B cell (primary cell): Measurements from ENCODE around the gene FEV. TPM values are rescaled to one million over a fixed set of nuclear protein-coding genes. Genes with fewer than 3 reads are reported as not detected.

Experiments
- ATAC-seq: fragments of 200-7000 bp; cut with Tn5 transposase; one replicate; pipeline ENCODE4 v1.10.0; 2021; ENCODE audit warnings: low read depth, mild to moderate bottlenecking, moderate number of reproducible peaks, moderate library complexity
- CTCF ChIA-PET: fragments of 350-600 bp; sonication (Branson Sonifier 250); formaldehyde crosslinking; loops from one replicate; lab custom pipeline; 2021; ENCODE audit warnings: antibody characterized with exemption, inconsistent platforms; lab: Charles Lee
- POLR2A ChIA-PET: fragments of 350-600 bp; sonication (Branson Sonifier 250); formaldehyde crosslinking; loops from one replicate; lab custom pipeline; 2021; ENCODE audit warnings: antibody characterized with exemption; lab: Charles Lee
- DNase-seq: peaks from one replicate; pipeline ENCODE4 v3.0.0; 2013
- H2AFZ ChIP-seq: 2 replicates; pipeline ENCODE4 v1.6.1; 2012; ENCODE audit warnings: mild to moderate bottlenecking, low read depth, low read length; ENCODE audit not compliant: insufficient read depth, poor library complexity, severe bottlenecking
- H3K27ac ChIP-seq, 2 donors: 1 replicate in 1 of 2; 2 replicates in 1 of 2; pipeline ENCODE4 v1.5.1; 2012 to 2013; ENCODE audit warnings: low read length in 2 of 2, mild to moderate bottlenecking in 2 of 2, moderate library complexity in 1 of 2
- H3K27me3 ChIP-seq, 4 experiments: fragments of 200-600 bp in 1 of 4; sonication (generic) in 1 of 4; replicated peaks in 1 of 4; 1 replicate in 2 of 4; 2 replicates in 2 of 4; pipeline versions ENCODE4 v1.6.1 to v1.7.0; 2013 to 2016; ENCODE audit warnings: low read length in 3 of 4, mild to moderate bottlenecking in 2 of 4, mixed read lengths in 1 of 4, moderate library complexity in 1 of 4; ENCODE audit not compliant: insufficient read depth in 4 of 4, control insufficient read depth in 3 of 4; ENCODE audit errors: control extremely low read depth in 1 of 4
- H3K36me3 ChIP-seq, 2 experiments: replicated peaks in 1 of 2; 1 replicate in 1 of 2; 2 replicates in 1 of 2; pipeline versions ENCODE4 v1.6.1 to v1.7.1; 2013; ENCODE audit warnings: low read length in 1 of 2; ENCODE audit not compliant: insufficient read depth in 2 of 2, control insufficient read depth in 1 of 2; ENCODE audit errors: control extremely low read depth in 1 of 2, extremely low read depth in 1 of 2
- H3K4me1 ChIP-seq, 2 donors: fragments of 200-600 bp in 1 of 2; sonication (generic) in 1 of 2; 1 replicate in 1 of 2; 2 replicates in 1 of 2; pipeline versions ENCODE4 v1.5.1 to v1.6.1; 2013 to 2017; ENCODE audit warnings: low read length in 2 of 2; ENCODE audit not compliant: control insufficient read depth in 2 of 2, insufficient read depth in 2 of 2
- H3K4me2 ChIP-seq: replicated peaks from 2 replicates; pipeline ENCODE3; 2012; ENCODE audit warnings: mild to moderate bottlenecking, low read depth, low read length; ENCODE audit not compliant: poor library complexity, severe bottlenecking
- H3K4me3 ChIP-seq, 5 experiments: fragments of 200-600 bp in 1 of 5; sonication (generic) in 1 of 5; 1 replicate in 3 of 5; 2 replicates in 2 of 5; pipeline versions ENCODE4 v1.5.1 to v1.7.0; 2011 to 2016; ENCODE audit warnings: low read length in 4 of 5, mild to moderate bottlenecking in 4 of 5, low read depth in 2 of 5, control low read depth in 1 of 5, moderate library complexity in 1 of 5; ENCODE audit not compliant: insufficient read depth in 1 of 5; ENCODE audit errors: control extremely low read depth in 1 of 5, extremely low read depth in 1 of 5
- H3K79me2 ChIP-seq: fragments of 200-600 bp; sonication (generic); one replicate; pipeline ENCODE4 v1.6.0; 2016; ENCODE audit warnings: low read length; ENCODE audit not compliant: control insufficient read depth, insufficient read depth
- H3K9ac ChIP-seq: fragments of 200-600 bp; sonication (generic); 2 replicates; pipeline ENCODE4 v1.6.1; 2017; ENCODE audit warnings: mild to moderate bottlenecking, low read length, moderate library complexity
- H3K9me3 ChIP-seq, 3 donors: one replicate each; pipeline versions ENCODE4 v1.6.1 to v1.7.1; 2013; ENCODE audit warnings: low read length in 2 of 3; ENCODE audit not compliant: control insufficient read depth in 2 of 3, insufficient read depth in 1 of 3; ENCODE audit errors: control extremely low read depth in 1 of 3
- H4K20me1 ChIP-seq: 2 replicates; pipeline ENCODE4 v1.6.0; 2012; ENCODE audit warnings: mild to moderate bottlenecking, low read length; ENCODE audit not compliant: insufficient read depth, control insufficient read depth, poor library complexity, severe bottlenecking
- H3K27ac Mint-ChIP-seq: one replicate; pipeline ENCODE4 v1.8.0; 2021; ENCODE audit warnings: mixed read lengths
- H3K27me3 Mint-ChIP-seq: one replicate; pipeline ENCODE4 v1.8.0; 2021; ENCODE audit warnings: mixed read lengths
- H3K4me1 Mint-ChIP-seq: one replicate; pipeline ENCODE4 v1.8.0; 2021; ENCODE audit warnings: mixed read lengths
- H3K4me3 Mint-ChIP-seq: one replicate; pipeline ENCODE4 v1.8.0; 2021; ENCODE audit warnings: mixed read lengths
- H3K9me3 Mint-ChIP-seq: one replicate; pipeline ENCODE4 v1.8.0; 2022; ENCODE audit warnings: mixed read lengths; ENCODE audit not compliant: insufficient read depth
- EZH2 ChIP-seq: IDR thresholded peaks from 2 replicates; pipeline ENCODE4 v1.6.1; 2012; ENCODE audit warnings: borderline replicate concordance, low read depth, mild to moderate bottlenecking, moderate library complexity, low read length; ENCODE audit not compliant: insufficient read depth, poor library complexity, severe bottlenecking
- WGBS: methylation state at CpG from one replicate; pipeline ENCODE4 v1.1.5; 2013; ENCODE audit warnings: missing lambda C conversion rate; ENCODE audit not compliant: insufficient coverage; 5-methylcytosine and 5-hydroxymethylcytosine counted together
- intact Hi-C: fragments of 100-400 bp; cut with micrococcal nuclease; formaldehyde crosslinking; loops from one replicate; pipeline ENCODE4 v1.10.0; 2022
- polyA plus RNA-seq: library from polyadenylated mRNA; depleted of rRNA; stranded (reverse); fragments of >200 nt; gene quantifications from 2 replicates; pipeline ENCODE4 v1.2.3, GENCODE V29; 2012
- total RNA-seq, 2 donors: library from RNA; stranded (reverse); fragments of 120-200 nt in 1 of 2; gene quantifications; 1 replicate in 1 of 2; 2 replicates in 1 of 2; pipeline versions ENCODE4 v1.2.3 to v1.2.4, GENCODE V29; 2013 to 2022
- TF ChIP-seq, protein P1 (sequence below): fragments of 200-600 bp; IDR thresholded peaks from one replicate; pipeline ENCODE4 v1.8.0; 2022; ENCODE audit warnings: antibody characterized with exemption, mild to moderate bottlenecking

Gene FEV
- total and polyA plus RNA-seq, 2 donors (not counting 1 experiment from before 2014, with no cell fraction given) = not detected

- no peaks in the 10 kb centered on the region for H3K79me2 ChIP-seq
- no peaks in the 10 kb centered on the region for H3K36me3 ChIP-seq
- Mint-ChIP-seq H3K4me1 (no peaks in the 10 kb centered on the region), H3K4me3 (no peak overlapping the region), H3K27me3 (peaks cover 47% of the 10 kb centered on the region), H3K9me3 (no peaks in the 10 kb centered on the region), H3K27ac (no peak overlapping the region)
- ChIA-PET POLR2A (no interaction called here), CTCF (interaction anchor here (0.9 to 6.4 kb wide), 11 partner anchors 9 to 155 kb away, joined by 3 to 99 read pairs (median 4); partner anchors contain the start of gene IHH)
- H3K27me3 ChIP-seq = peaks cover 0 to 23% (median 3%) of the 10 kb centered on the region in 4 experiments
- no peak for TF ChIP-seq EZH2
- TF ChIP-seq, protein P1, sequence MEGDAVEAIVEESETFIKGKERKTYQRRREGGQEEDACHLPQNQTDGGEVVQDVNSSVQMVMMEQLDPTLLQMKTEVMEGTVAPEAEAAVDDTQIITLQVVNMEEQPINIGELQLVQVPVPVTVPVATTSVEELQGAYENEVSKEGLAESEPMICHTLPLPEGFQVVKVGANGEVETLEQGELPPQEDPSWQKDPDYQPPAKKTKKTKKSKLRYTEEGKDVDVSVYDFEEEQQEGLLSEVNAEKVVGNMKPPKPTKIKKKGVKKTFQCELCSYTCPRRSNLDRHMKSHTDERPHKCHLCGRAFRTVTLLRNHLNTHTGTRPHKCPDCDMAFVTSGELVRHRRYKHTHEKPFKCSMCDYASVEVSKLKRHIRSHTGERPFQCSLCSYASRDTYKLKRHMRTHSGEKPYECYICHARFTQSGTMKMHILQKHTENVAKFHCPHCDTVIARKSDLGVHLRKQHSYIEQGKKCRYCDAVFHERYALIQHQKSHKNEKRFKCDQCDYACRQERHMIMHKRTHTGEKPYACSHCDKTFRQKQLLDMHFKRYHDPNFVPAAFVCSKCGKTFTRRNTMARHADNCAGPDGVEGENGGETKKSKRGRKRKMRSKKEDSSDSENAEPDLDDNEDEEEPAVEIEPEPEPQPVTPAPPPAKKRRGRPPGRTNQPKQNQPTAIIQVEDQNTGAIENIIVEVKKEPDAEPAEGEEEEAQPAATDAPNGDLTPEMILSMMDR = no peak
- no peak for DNase-seq
- H2AFZ ChIP-seq = no peak overlapping the region
- no peak overlapping the region for H3K9ac ChIP-seq
- H4K20me1 ChIP-seq = no peaks in the 10 kb centered on the region
- ATAC-seq = no peak
- H3K4me2 ChIP-seq = no peak overlapping the region
- H3K27ac ChIP-seq = no peak overlapping the region
- no peaks in the 10 kb centered on the region for H3K4me1 ChIP-seq
- H3K4me3 ChIP-seq = no peak overlapping the region
- intact Hi-C loops = no loop called here
- WGBS = 92% methylated on average over 20 of the region's 21 CpGs
- peaks cover 0 to 6% (median 0%) of the 10 kb centered on the region in 3 donors for H3K9me3 ChIP-seq
Measured at GRCh38 chr2:219031005-219031738, 46.2 kb upstream of the FEV start.

GRCh38 chr2:219030177-219030940 is 45.4 kb upstream of the FEV start:
- CTCF ChIA-PET = interaction anchor here (0.5 to 6.4 kb wide), 29 partner anchors 9 to 499 kb away, joined by 3 to 99 read pairs (median 4); partner anchors contain the start of gene IHH
- intact Hi-C loops = no loop called here
- no peak overlapping the region for H3K27ac ChIP-seq
- no peak overlapping the region for H3K4me2 ChIP-seq
- Mint-ChIP-seq H3K4me1 (no peaks in the 10 kb centered on the region), H3K9me3 (no peaks in the 10 kb centered on the region), H3K27me3 (peaks cover 43% of the 10 kb centered on the region), H3K4me3 (no peak overlapping the region), H3K27ac (no peak overlapping the region)
- H2AFZ ChIP-seq = no peak overlapping the region
- H3K27me3 ChIP-seq = peaks cover 0 to 20% (median 3%) of the 10 kb centered on the region in 4 experiments
- H3K36me3 ChIP-seq = no peaks in the 10 kb centered on the region
- no peak for DNase-seq
- WGBS = 90% methylated on average over 14 of the region's 16 CpGs
- H4K20me1 ChIP-seq = no peaks in the 10 kb centered on the region
- no peak overlapping the region for H3K4me3 ChIP-seq
- H3K4me1 ChIP-seq = no peaks in the 10 kb centered on the region
- no peak for ATAC-seq
- H3K79me2 ChIP-seq = no peaks in the 10 kb centered on the region
- H3K9ac ChIP-seq = no peak overlapping the region
- POLR2A ChIA-PET = no interaction called here
- peaks cover 0 to 6% (median 0%) of the 10 kb centered on the region in 3 donors for H3K9me3 ChIP-seq
- TF ChIP-seq, protein P1 = no peak
- no peak for TF ChIP-seq EZH2
